T-helper 2 cell treated with Interferon-gamma antibody and Interleukin-4, amounts not matched to agents 5 μg/mL and 100 μg/mL, for 36 hours (primary cell): ENCODE results near the gene ZGLP1.

ENCODE experiments used
- DNase-seq: peaks from one replicate; pipeline ENCODE4 v3.0.0; 2021; ENCODE audit warnings: low spot score
- H3K27ac Mint-ChIP-seq: one replicate; pipeline ENCODE4 v1.8.0; 2021; ENCODE audit warnings: mild to moderate bottlenecking, mixed read lengths
- H3K27me3 Mint-ChIP-seq: one replicate; pipeline ENCODE4 v1.8.0; 2021; ENCODE audit warnings: low read depth, mixed read lengths
- H3K36me3 Mint-ChIP-seq: one replicate; pipeline ENCODE4 v1.8.0; 2021; ENCODE audit warnings: low read depth, mixed read lengths
- H3K4me1 Mint-ChIP-seq: one replicate; pipeline ENCODE4 v1.8.0; 2021; ENCODE audit warnings: low read depth, mixed read lengths
- H3K4me3 Mint-ChIP-seq: one replicate; pipeline ENCODE4 v1.8.0; 2022; ENCODE audit warnings: mild to moderate bottlenecking, moderate library complexity, mixed read lengths
- H3K9me3 Mint-ChIP-seq: one replicate; pipeline ENCODE4 v1.8.0; 2021; ENCODE audit warnings: mixed read lengths

The ZGLP1 gene

DNA sequence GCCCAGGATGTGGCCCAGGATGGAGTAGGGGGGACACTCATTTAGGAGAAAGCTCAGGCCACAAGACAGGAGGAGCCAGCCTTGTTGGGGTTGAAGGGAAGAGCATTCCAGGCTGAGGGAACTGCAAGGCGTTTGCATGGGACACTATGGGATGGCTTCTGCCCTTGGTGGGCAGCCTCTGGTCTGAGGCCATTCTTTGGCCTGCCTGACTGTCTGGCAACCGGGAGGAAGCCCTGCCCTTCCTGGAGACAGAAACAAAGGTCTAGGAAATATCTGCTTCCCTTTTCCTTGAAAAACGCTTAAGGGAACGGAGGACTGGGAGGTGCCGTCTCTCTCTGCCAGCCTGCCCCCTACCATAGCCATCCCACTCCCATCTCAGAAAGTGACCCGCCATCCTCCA is 41.5 kb downstream of the ZGLP1 start:
- no peak for DNase-seq

DNA sequence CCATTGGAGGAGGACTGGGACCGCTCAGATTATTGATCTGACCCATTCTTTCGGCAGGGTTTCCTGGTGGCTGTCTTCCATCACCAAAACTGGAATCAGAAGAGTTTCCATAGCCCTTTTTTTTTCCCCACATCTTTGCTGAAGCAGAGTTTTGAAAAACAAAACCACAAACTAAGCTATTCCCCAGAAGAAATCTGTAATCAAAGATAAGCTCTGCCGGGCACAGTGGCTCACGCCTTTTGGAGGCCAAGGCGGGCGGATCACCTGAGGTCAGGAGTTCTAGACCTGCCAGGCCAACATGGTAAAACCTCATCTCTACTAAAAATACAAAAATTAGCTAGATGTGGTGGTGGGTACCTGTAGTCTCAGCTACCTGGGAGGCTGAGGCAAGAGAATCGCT is 42.9 kb downstream of the ZGLP1 start:
- Mint-ChIP-seq H3K9me3 (no peaks in the 10 kb centered on the region), H3K36me3 (peaks cover 1% of the 10 kb centered on the region), H3K4me1 (peaks cover 23% of the 10 kb centered on the region), H3K27ac (no peak overlapping the region), H3K4me3 (no peak overlapping the region), H3K27me3 (no peaks in the 10 kb centered on the region)
- DNase-seq: no peak

More for the DNA sequence above, 41.5 kb downstream of the ZGLP1 start:
- Mint-ChIP-seq H3K4me1 (peaks cover 27% of the 10 kb centered on the region), H3K27me3 (no peaks in the 10 kb centered on the region), H3K36me3 (peaks cover 4% of the 10 kb centered on the region), H3K9me3 (no peaks in the 10 kb centered on the region), H3K27ac (no peak overlapping the region), H3K4me3 (no peak overlapping the region)

DNA sequence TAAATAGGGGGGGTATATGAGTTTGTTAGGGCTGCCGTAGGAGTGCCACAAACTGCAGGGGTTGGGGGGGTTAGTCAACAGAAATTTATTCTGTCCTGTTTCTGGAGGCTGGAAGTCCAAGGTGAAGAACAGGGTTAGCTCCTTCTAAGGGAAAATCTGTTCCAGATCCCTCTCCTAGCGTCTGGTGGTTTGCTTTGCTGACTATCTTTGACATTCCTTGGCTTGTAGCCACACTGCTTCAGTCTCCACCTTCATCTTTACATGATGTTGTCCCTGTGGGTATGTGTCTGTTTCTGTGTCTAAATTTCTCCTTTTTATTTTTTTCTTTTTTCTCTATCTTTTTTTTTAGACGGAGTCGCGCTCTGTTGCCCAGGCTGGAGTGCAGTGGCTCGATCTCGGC is 46.8 kb downstream of the ZGLP1 start:
- no peak for DNase-seq
- no peaks in the 10 kb centered on the region for H3K27me3 Mint-ChIP-seq
- H3K27ac Mint-ChIP-seq: no peak overlapping the region
- no peak overlapping the region for H3K4me3 Mint-ChIP-seq
- H3K36me3 Mint-ChIP-seq: peaks cover 14% of the 10 kb centered on the region
- peaks cover 11% of the 10 kb centered on the region for H3K4me1 Mint-ChIP-seq
- H3K9me3 Mint-ChIP-seq: no peaks in the 10 kb centered on the region

DNA sequence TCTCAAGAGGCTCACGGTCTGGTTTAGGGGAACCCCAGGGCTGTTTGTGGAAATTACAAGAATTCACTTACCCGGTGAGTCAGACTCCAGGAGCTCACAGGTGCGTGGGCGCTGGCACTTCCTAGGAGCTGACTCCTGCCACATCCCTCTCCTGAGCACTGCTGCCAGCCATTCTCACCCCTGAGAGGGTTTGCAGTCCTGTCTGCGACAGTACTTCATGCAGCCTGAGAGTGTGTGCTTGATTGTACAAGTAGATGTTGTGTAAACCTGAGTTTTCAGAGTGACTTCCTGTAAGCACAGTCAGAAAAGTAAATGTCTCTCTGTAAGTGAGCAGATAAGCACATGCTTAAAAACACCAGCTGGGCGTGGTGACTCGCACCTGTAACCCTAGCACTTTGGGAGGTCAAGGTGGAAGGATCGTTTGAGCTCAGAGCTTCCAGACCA is 49.5 kb downstream of the ZGLP1 start:
- peaks cover 14% of the 10 kb centered on the region for H3K4me1 Mint-ChIP-seq
- peak; percentile 83 for DNase-seq
- H3K36me3 Mint-ChIP-seq: peaks cover 31% of the 10 kb centered on the region
- no peaks in the 10 kb centered on the region for H3K9me3 Mint-ChIP-seq
- peak overlapping the region; percentile 55 for H3K27ac Mint-ChIP-seq
- H3K27me3 Mint-ChIP-seq: no peaks in the 10 kb centered on the region
- H3K4me3 Mint-ChIP-seq: peak overlapping the region; percentile 38

DNA sequence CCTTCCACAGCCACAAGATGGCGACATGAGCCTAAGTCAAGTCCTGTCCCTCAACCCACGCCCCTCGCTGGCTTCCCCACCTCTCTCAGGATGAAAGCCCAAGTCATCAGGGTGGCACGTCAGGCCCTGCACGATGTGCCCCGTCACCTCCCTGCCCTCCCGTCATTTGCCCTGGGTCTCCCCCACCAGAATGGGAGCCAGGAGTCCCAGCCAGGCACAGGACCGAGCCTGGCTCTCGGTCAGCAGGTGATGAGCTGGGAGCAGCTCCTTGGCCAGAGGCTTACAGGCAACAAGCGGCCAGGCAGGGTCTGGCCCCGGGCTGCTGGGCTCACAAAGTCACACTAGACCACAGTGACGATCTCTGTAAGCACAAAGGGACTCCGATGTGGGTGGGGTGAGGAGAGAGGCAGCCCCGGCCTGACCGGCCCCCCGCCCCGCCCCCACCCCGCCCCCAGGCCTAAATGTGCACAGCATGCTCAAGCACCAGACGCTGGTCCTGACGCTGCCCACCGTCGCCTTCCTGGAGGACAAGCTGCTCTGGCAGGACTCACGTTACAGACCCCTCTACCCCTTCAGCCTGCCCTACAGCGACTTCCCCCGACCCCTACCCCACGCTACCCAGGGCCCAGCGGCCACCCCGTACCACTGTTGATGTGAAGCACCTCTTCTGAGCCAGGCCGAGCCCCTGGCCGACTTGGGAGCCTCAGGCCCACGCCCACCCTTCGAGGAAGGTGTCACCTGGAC is 50.3 kb downstream of the ZGLP1 start:
- peaks cover 35% of the 10 kb centered on the region for H3K36me3 Mint-ChIP-seq
- H3K27ac Mint-ChIP-seq: peak overlapping the region; percentile 68
- peaks cover 14% of the 10 kb centered on the region for H3K4me1 Mint-ChIP-seq
- no peak overlapping the region for H3K4me3 Mint-ChIP-seq
- DNase-seq: peak; percentile 91
- H3K9me3 Mint-ChIP-seq: no peaks in the 10 kb centered on the region
- H3K27me3 Mint-ChIP-seq: no peaks in the 10 kb centered on the region

DNA sequence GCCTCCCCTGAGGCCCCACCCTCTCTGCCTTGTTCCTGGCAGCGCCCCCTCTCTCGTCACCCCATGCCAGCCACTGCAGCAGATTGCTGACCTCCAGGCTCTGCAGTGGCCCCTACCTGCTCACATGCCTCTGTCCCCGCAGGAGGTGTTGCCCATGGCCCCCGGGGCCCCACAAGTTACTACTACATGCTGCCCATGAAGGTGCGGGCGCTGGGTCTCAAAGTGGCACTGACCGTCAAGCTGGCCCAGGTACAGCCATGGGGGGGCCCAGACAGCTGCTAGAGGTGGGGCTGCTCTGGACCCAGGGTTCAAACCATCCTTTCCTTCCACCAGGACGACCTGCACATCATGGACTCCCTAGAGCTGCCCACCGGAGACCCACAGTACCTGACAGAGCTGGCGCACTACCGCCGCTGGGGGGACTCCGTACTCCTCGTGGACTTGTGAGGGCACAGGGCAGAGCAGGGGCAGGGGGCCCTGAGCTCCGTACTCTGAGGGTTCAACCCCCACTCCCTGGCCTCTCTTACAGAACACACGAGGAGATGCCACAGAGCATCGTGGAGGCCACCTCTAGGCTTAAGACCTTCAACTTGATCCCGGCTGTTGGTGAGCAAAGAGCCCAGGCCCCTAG is 51.4 kb downstream of the ZGLP1 start:
- no peak overlapping the region for H3K27ac Mint-ChIP-seq
- no peaks in the 10 kb centered on the region for H3K27me3 Mint-ChIP-seq
- H3K36me3 Mint-ChIP-seq: peaks cover 39% of the 10 kb centered on the region
- peaks cover 15% of the 10 kb centered on the region for H3K4me1 Mint-ChIP-seq
- H3K9me3 Mint-ChIP-seq: no peaks in the 10 kb centered on the region
- no peak overlapping the region for H3K4me3 Mint-ChIP-seq
- DNase-seq: no peak

DNA sequence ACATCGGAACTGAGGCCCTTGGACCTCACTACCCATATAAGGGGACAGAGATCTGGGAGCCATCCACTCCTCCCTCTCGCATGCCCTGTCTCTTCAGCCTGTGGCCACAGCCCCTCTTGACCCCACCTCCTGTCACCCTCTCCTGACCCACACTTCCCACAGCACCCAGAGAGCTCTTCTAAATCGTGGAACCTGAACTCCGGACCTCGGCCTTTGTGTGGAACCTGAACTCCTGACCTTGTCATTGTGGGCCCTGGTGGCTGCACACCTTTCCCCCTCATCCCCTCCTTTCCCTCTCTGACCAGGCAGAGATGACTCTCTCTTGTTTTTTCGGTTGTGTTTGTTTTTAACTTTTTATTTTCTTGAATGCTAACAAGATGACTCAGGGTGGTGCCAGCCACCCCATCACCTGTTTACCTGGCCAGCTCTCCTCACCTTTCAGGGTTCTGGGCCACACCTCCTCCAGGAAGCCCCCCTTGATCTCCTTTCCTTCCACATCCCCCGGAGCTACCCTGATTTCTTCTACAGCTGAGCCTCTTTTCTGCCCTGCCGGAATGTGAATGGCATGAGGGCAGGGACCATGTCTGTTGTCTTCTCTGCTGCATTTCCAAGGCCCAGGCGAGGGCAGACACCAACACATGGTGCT is 52.5 kb downstream of the ZGLP1 start:
- Mint-ChIP-seq H3K4me3 (no peak overlapping the region), H3K27me3 (no peaks in the 10 kb centered on the region), H3K36me3 (peaks cover 39% of the 10 kb centered on the region), H3K27ac (no peak overlapping the region), H3K9me3 (no peaks in the 10 kb centered on the region), H3K4me1 (peaks cover 21% of the 10 kb centered on the region)
- no peak for DNase-seq

DNA sequence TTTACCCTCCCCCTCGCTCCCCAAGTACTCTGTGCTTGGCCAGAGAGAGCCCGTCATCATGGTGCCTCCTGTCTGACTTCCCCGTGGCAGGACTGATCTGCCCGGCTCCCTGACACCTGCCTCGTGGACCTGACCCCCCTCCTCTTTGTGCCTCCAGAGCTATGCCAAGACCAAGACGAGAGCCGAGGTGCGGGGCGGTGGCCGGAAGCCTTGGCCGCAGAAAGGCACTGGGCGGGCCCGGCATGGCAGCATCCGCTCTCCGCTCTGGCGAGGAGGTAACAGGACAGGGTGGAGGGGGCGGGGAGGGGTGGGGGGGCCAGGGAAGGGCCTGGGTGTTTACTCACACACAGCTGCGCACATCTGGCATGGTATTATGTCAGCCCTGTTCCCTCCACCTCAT is 53.1 kb downstream of the ZGLP1 start:
- Mint-ChIP-seq H3K9me3 (no peaks in the 10 kb centered on the region), H3K4me3 (no peak overlapping the region), H3K36me3 (peaks cover 42% of the 10 kb centered on the region), H3K27me3 (no peaks in the 10 kb centered on the region), H3K27ac (no peak overlapping the region), H3K4me1 (peaks cover 19% of the 10 kb centered on the region)
- DNase-seq: no peak

DNA sequence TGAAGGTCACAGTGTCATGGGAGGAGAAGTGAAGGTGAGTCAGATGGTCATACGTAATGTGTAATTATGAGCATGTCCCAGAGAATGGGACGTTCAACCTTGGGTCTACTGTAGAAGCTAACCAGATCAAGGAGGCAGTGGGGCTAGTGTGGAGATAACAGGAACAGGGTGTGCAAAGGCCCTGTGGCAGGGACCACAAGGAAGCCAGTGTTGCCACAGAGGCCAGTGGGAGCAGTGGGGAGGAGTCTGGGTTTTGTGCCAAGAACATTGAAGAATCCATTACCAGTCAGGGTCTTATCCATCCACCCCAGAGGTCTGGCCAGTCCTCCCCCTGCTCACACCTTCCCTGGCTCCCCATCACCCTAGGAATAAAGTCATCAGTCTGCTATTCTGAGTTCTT is 54.3 kb downstream of the ZGLP1 start:
- no peaks in the 10 kb centered on the region for H3K27me3 Mint-ChIP-seq
- no peak overlapping the region for H3K4me3 Mint-ChIP-seq
- no peak overlapping the region for H3K27ac Mint-ChIP-seq
- DNase-seq: no peak
- H3K36me3 Mint-ChIP-seq: peaks cover 42% of the 10 kb centered on the region
- peaks cover 22% of the 10 kb centered on the region for H3K4me1 Mint-ChIP-seq
- no peaks in the 10 kb centered on the region for H3K9me3 Mint-ChIP-seq
